CD14-positive monocyte (primary cell): Measurements from ENCODE around the gene TOP3A. TPM values are rescaled to one million over a fixed set of nuclear protein-coding genes. Genes with fewer than 3 reads are reported as not detected.
A peak's percentile ranks its signal among the peaks of the same experiment; 100 is the strongest.

Source experiments
- DNase-seq, 3 donors: peaks; one replicate each; pipeline ENCODE4 v3.0.0-alpha.2; 2011 to 2022
- H2AFZ ChIP-seq: 2 replicates; pipeline ENCODE4 v1.6.0; 2012; ENCODE audit warnings: mild to moderate bottlenecking, low read depth, low read length, inconsistent platforms; ENCODE audit not compliant: insufficient read depth, poor library complexity, severe bottlenecking
- H3K27ac ChIP-seq, 2 donors: 1 replicate in 1 of 2; 2 replicates in 1 of 2; pipeline ENCODE4 v1.5.1; 2012 to 2013; ENCODE audit warnings: low read length in 2 of 2, control low read depth in 1 of 2, inconsistent platforms in 1 of 2, low read depth in 1 of 2, mild to moderate bottlenecking in 1 of 2
- H3K27me3 ChIP-seq, 2 donors: one replicate each; pipeline versions ENCODE4 v1.6.0 to v1.6.1; 2011 to 2013; ENCODE audit warnings: low read length in 2 of 2; ENCODE audit not compliant: control insufficient read depth in 2 of 2, insufficient read depth in 2 of 2
- H3K36me3 ChIP-seq, 2 donors: replicated peaks in 1 of 2; 1 replicate in 1 of 2; 2 replicates in 1 of 2; pipeline versions ENCODE4 v1.5.1 to v1.6.1; 2012 to 2013; ENCODE audit warnings: low read length in 2 of 2, control low read depth in 1 of 2, inconsistent platforms in 1 of 2, mild to moderate bottlenecking in 1 of 2; ENCODE audit not compliant: insufficient read depth in 2 of 2, control insufficient read depth in 1 of 2
- H3K4me1 ChIP-seq, 2 donors: 1 replicate in 1 of 2; 2 replicates in 1 of 2; pipeline versions ENCODE4 v1.5.1 to v1.6.1; 2012 to 2013; ENCODE audit warnings: low read length in 2 of 2, control low read depth in 1 of 2, inconsistent platforms in 1 of 2, mild to moderate bottlenecking in 1 of 2, moderate library complexity in 1 of 2; ENCODE audit not compliant: insufficient read depth in 2 of 2, control insufficient read depth in 1 of 2
- H3K4me2 ChIP-seq: replicated peaks from 2 replicates; pipeline ENCODE3; 2012; ENCODE audit warnings: low read length, moderate library complexity, mild to moderate bottlenecking; ENCODE audit not compliant: poor library complexity, severe bottlenecking; ENCODE audit errors: extremely low read depth
- H3K4me3 ChIP-seq, 3 experiments: fragments of 200-600 bp in 1 of 3; sonication (generic) in 1 of 3; replicated peaks in 1 of 3; 1 replicate in 2 of 3; 2 replicates in 1 of 3; pipeline ENCODE4 v1.5.1; 2011 to 2013; ENCODE audit warnings: low read length in 3 of 3, mild to moderate bottlenecking in 3 of 3, control low read depth in 2 of 3, low read depth in 2 of 3, inconsistent platforms in 1 of 3, moderate library complexity in 1 of 3
- H3K79me2 ChIP-seq: 2 replicates; pipeline ENCODE4 v1.6.0; 2012; ENCODE audit warnings: mild to moderate bottlenecking, control low read depth, inconsistent platforms, low read length, moderate library complexity; ENCODE audit not compliant: insufficient read depth
- H3K9ac ChIP-seq: 2 replicates; pipeline ENCODE4 v1.6.0; 2017; ENCODE audit warnings: low read length, mild to moderate bottlenecking; ENCODE audit not compliant: insufficient read depth, poor library complexity, severe bottlenecking
- H3K9me3 ChIP-seq, 2 donors: replicated peaks in 1 of 2; 1 replicate in 1 of 2; 2 replicates in 1 of 2; pipeline versions ENCODE4 v1.5.1 to v1.6.1; 2012 to 2013; ENCODE audit warnings: low read length in 2 of 2, control low read depth in 1 of 2; ENCODE audit not compliant: control insufficient read depth in 1 of 2, insufficient read depth in 1 of 2
- H4K20me1 ChIP-seq: 2 replicates; pipeline ENCODE4 v1.6.0; 2012; ENCODE audit warnings: mild to moderate bottlenecking, low read length, control low read depth, moderate library complexity; ENCODE audit not compliant: insufficient read depth
- H3K27ac Mint-ChIP-seq, 7 donors: one replicate each; pipeline ENCODE4 v1.8.0; 2020; ENCODE audit warnings: mild to moderate bottlenecking in 7 of 7, mixed read lengths in 7 of 7, moderate library complexity in 6 of 7, inconsistent platforms in 2 of 7
- H3K27me3 Mint-ChIP-seq, 3 donors: one replicate each; pipeline ENCODE4 v1.8.0; 2021 to 2022; ENCODE audit warnings: low read depth in 3 of 3, mild to moderate bottlenecking in 3 of 3, mixed read lengths in 3 of 3, moderate library complexity in 3 of 3, inconsistent platforms in 1 of 3
- H3K36me3 Mint-ChIP-seq, 2 donors: one replicate each; pipeline ENCODE4 v1.8.0; 2020; ENCODE audit warnings: mixed read lengths in 2 of 2, inconsistent platforms in 1 of 2, mild to moderate bottlenecking in 1 of 2
- H3K4me1 Mint-ChIP-seq: one replicate; pipeline ENCODE4 v1.8.0; 2020; ENCODE audit warnings: mild to moderate bottlenecking, mixed read lengths
- H3K4me3 Mint-ChIP-seq, 2 donors: one replicate each; pipeline ENCODE4 v1.8.0; 2020; ENCODE audit warnings: mild to moderate bottlenecking in 2 of 2, mixed read lengths in 2 of 2, moderate library complexity in 1 of 2
- H3K9me3 Mint-ChIP-seq, 7 donors: one replicate each; pipeline ENCODE4 v1.8.0; 2020 to 2022; ENCODE audit warnings: mixed read lengths in 7 of 7, mild to moderate bottlenecking in 6 of 7, moderate library complexity in 6 of 7, inconsistent platforms in 2 of 7
- CTCF ChIP-seq: fragments of 200-600 bp; IDR thresholded peaks from one replicate; pipeline ENCODE4 v1.8.0; 2022; ENCODE audit warnings: antibody characterized with exemption, mild to moderate bottlenecking
- WGBS: methylation state at CpG from one replicate; pipeline ENCODE4 v1.1.5; 2013; ENCODE audit warnings: missing lambda C conversion rate; ENCODE audit not compliant: insufficient coverage; 5-methylcytosine and 5-hydroxymethylcytosine counted together
- intact Hi-C, 2 donors: fragments of 100-400 bp; cut with micrococcal nuclease; formaldehyde crosslinking; loops; one replicate each; pipeline versions ENCODE4 v1.15.0 to v1.15.1; 2023
- polyA plus RNA-seq, 3 donors: library from polyadenylated mRNA; depleted of rRNA in 1 of 3; unstranded in 2 of 3; stranded (reverse) in 1 of 3; fragments of 300-500 nt in 2 of 3; fragments of >200 nt in 1 of 3; fragmentation: Illumina TruSeq in 2 of 3; gene quantifications; 1 replicate in 2 of 3; 2 replicates in 1 of 3; pipeline ENCODE4 v1.2.3, GENCODE V29; 2012 to 2021

The TOP3A gene
- polyA plus RNA-seq, 3 donors: 15.2 to 25.6 (median 22.3) TPM

DNA sequence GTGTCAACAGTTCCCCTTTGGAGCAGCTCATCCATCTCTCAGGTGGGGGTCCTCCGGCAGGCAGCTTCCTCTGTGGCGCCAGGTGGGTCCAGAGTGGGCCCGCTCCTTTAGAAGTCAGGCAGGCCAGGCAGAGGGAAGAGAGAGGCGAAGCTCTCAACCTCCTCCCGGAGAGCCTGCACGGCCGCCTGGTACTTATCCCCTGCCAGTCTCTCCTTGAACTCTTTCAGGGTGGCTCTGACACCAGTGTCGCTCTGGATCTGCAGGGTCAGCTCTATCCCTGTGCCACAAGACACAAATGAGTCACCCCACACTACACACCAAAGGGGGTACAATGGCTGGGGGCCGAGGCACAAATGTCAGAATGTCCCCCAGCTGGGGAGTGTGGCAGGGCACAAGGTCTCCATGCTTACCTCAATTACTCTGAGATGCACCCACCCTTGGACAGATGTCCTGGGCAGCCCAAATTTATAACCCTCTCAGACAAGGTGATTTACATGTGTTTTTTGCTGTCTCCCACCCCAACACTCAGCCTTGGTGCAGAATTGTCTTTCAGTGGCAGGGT is 13.9 kb upstream of the TOP3A start:
- H3K4me1 Mint-ChIP-seq: peaks cover 20% of the 10 kb centered on the region
- H3K27ac Mint-ChIP-seq: peak overlapping the region in 3 of 7 donors; percentile 28 to 57 (median 56)
- H3K4me3 Mint-ChIP-seq: no peak overlapping the region
- Histone ChIP-seq H4K20me1 (peaks cover 71% of the 10 kb centered on the region), H2AFZ (no peak overlapping the region), H3K27me3 (no peaks in the 10 kb centered on the region), H3K9ac (no peak overlapping the region), H3K4me3 (no peak overlapping the region), H3K4me2 (no peak overlapping the region), H3K36me3 (peaks cover 68 to 93% of the 10 kb centered on the region in 2 donors), H3K9me3 (no peaks in the 10 kb centered on the region), H3K27ac (peak overlapping the region in 1 of 2 donors; percentile 45), H3K4me1 (peaks cover 13 to 21% of the 10 kb centered on the region in 2 donors), H3K79me2 (peaks cover 50% of the 10 kb centered on the region)
- no peak for DNase-seq
- H3K9me3 Mint-ChIP-seq: no peaks in the 10 kb centered on the region
- H3K36me3 Mint-ChIP-seq: peaks cover 70 to 89% of the 10 kb centered on the region in 2 donors
- H3K27me3 Mint-ChIP-seq: no peaks in the 10 kb centered on the region
- intact Hi-C loops: no loop called here
- TF ChIP-seq CTCF: no peak
- whole genome bisulfite sequencing: 92% methylated on average over 5 of the region's 9 CpGs

DNA sequence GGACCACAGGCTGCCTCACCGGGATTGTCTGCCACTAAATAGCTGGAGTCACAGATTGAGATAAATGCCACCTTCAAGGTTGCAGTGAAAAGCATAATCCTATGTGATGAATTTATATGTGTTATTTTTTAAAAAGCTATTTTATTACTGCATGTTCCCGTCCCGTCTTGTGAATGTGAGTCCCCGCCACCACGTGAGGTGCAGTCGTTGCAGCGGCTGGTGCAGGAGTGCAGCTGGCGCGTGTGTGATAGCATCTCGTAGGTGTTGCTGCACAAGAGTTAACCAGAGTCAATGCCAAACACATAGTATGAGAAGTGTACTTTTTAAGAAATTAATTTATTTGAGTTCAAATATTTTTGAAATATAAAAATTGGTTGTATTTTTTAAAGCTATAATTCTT is 12.8 kb upstream of the TOP3A start:
- peaks cover 83% of the 10 kb centered on the region for H4K20me1 ChIP-seq
- H3K9me3 ChIP-seq: no peaks in the 10 kb centered on the region
- no peaks in the 10 kb centered on the region for H3K27me3 ChIP-seq
- H3K9me3 Mint-ChIP-seq: no peaks in the 10 kb centered on the region
- H3K36me3 ChIP-seq: peaks cover 79 to 99% of the 10 kb centered on the region in 2 donors
- no peak for TF ChIP-seq CTCF
- H3K4me3 ChIP-seq: no peak overlapping the region
- 100% methylated on average over 1 of the region's 10 CpGs for WGBS
- H3K9ac ChIP-seq: no peak overlapping the region
- peaks cover 82 to 96% of the 10 kb centered on the region in 2 donors for H3K36me3 Mint-ChIP-seq
- H3K27me3 Mint-ChIP-seq: no peaks in the 10 kb centered on the region
- no peak overlapping the region for H2AFZ ChIP-seq
- DNase-seq: no peak
- H3K79me2 ChIP-seq: peaks cover 62% of the 10 kb centered on the region
- intact Hi-C loops: no loop called here
- H3K4me3 Mint-ChIP-seq: no peak overlapping the region
- H3K4me1 Mint-ChIP-seq: peaks cover 24% of the 10 kb centered on the region
- no peak overlapping the region for H3K4me2 ChIP-seq
- peak overlapping the region in 2 of 7 donors; percentile 8 to 16 for H3K27ac Mint-ChIP-seq
- H3K27ac ChIP-seq: no peak overlapping the region
- H3K4me1 ChIP-seq: peaks cover 13 to 23% of the 10 kb centered on the region in 2 donors
